ENCODE data around the gene ZNF691.

DNA sequence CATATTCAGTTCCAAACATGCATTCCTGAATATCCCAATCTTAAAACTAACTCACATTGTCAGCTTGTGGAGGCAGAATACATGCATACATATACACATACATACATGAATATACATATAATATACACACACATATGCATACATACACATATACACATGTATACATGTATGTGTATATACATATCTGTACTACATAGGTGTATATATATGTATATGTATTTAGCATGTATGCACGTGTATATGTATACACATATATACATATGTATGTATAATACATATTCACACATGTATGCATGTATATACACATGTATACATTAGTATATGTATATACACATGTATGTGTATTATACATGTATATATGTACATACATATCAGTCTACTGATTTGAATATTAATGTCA, 1.2 kb upstream of the ZNF691 start:
- TF ChIP-seq, protein P1, sequence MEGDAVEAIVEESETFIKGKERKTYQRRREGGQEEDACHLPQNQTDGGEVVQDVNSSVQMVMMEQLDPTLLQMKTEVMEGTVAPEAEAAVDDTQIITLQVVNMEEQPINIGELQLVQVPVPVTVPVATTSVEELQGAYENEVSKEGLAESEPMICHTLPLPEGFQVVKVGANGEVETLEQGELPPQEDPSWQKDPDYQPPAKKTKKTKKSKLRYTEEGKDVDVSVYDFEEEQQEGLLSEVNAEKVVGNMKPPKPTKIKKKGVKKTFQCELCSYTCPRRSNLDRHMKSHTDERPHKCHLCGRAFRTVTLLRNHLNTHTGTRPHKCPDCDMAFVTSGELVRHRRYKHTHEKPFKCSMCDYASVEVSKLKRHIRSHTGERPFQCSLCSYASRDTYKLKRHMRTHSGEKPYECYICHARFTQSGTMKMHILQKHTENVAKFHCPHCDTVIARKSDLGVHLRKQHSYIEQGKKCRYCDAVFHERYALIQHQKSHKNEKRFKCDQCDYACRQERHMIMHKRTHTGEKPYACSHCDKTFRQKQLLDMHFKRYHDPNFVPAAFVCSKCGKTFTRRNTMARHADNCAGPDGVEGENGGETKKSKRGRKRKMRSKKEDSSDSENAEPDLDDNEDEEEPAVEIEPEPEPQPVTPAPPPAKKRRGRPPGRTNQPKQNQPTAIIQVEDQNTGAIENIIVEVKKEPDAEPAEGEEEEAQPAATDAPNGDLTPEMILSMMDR (IDR thresholded peaks at IDR 0.05): no peak
- TF ChIP-seq POLR2A (IDR thresholded peaks at IDR 0.05): no peak

Data from esophagus squamous epithelium (tissue), 4 donors.